Fibroblast of the conjunctiva (primary cell): Measurements from ENCODE around the gene MITD1.
"Not testable (repeated sequence)": the region's sequence is repeated elsewhere in the genome, so short reads cannot be mapped to it uniquely, and the experiment has no call there.

Experiments
- DNase-seq: peaks from one replicate; pipeline ENCODE4 v3.0.0-alpha.2; 2010; ENCODE audit warnings: low read depth

Gene MITD1

DNA sequence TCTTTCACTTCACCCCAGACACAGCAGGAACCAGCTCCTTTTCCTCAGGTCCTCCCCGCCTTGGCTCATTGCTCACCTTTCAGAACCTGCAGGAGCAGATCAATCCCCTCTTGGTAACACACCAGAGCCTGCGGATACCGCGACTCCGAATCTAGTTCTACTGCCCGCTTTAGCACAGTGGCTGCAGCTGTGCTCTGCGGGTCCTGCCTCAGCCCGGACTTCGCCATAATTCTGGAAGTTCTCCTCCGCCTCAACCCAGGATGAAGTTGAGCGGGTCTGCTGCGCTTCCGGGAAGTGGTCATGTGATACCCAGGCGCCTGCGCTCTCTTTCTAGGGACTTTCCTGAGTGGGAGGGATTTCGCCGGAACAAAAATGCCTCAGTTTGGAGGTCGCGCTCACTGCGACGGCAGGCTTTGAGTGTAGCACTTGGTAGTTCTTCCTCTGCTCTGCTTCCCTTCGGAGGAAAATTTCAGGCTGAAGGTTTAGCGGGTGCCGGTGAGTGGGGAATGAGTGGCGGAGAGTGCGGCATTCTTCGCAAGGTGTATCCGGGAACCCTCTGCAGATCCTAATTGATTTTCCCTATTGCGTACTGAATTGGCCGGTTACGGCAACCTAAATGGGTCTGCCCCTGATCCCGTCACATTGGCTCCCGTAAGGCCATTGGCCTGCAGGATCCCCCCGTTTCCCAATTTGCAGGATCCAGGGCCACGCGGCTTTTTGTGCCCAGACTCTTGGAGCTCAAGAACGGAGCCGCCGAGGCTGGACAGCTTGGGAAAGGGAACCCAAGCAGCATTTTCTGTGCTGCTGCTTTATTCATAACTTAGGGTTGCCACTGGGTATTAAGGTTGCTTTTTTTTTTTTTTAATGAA lies at the start of gene MITD1, which contains the start of gene MRPL30:
Gene MITD1, minus strand, starts transcription at position 304 of the 869 bp plus-strand sequence. Its CDS starts 77 bp downstream, at position 227.
Gene MRPL30, plus strand, starts transcription at position 430 of the 869 bp plus-strand sequence. CDS start 5,020 bp downstream, outside the sequence.
- DNase-seq, result peak; percentile 88

DNA sequence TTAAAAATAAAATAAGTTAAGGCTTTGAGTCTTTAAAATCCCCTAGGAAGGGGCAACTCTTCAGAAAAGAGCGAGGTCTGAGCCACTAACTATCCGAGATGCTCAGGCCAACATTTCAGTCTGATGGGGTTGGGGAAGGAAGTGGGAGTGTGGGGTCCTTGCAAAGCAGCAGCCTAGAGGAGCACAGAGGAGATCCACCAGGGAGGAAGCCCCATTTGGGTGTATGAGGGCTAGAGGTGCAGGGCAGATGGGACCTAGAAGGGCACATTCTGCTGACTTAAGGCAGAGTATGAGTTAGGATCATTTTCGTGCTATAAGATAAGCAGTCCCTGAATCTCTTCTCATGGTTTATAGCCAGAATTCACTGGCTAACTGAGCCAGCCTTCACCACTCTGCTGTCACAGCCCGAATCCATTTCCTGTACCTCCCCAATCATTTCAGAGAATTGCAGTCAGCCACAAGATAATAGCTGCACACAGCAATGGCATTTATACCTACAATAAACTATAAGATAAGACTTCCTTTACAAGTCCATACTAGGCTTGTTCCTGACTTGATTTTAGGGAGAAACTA lies 37.2 kb upstream of the MITD1 start:
- DNase-seq, result no peak

DNA sequence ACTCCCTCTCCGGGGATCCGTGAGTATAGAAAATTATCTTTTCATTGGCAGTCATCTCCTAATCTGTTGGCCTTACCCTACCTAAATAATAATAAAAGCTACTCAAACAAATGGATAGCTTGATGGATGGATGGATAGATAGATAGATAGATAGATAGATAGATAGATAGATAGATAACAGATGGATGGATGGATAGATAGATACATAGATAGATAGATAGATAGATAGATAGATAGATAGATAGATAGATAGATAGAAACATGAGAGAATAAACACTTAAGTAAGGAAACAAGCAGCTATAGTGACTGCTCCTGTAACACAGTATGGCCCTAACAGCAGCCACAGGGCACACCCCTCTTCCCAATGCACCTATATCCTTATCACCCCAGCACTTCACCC lies 35.2 kb upstream of the MITD1 start:
- no peak for DNase-seq

DNA sequence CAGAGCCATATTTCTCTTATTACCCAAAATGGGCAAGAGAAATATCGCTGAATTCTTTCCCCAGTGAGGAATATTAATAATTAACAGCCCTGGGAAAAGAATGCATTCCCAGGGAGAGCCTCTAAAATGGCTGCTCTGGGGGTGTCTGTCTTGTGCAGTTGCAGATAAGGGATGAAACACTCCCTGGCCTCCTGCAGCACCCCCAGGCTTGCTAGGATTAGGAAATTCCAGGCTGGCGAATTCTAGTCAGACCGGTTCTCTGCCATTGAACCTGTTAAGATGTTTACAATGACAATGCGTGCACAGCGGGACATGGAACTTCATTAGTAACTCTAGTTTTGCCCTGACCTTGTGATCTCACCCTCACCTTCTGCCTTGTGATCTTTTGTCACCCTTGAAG lies 24.6 kb upstream of the MITD1 start:
- DNase-seq, result no peak

DNA sequence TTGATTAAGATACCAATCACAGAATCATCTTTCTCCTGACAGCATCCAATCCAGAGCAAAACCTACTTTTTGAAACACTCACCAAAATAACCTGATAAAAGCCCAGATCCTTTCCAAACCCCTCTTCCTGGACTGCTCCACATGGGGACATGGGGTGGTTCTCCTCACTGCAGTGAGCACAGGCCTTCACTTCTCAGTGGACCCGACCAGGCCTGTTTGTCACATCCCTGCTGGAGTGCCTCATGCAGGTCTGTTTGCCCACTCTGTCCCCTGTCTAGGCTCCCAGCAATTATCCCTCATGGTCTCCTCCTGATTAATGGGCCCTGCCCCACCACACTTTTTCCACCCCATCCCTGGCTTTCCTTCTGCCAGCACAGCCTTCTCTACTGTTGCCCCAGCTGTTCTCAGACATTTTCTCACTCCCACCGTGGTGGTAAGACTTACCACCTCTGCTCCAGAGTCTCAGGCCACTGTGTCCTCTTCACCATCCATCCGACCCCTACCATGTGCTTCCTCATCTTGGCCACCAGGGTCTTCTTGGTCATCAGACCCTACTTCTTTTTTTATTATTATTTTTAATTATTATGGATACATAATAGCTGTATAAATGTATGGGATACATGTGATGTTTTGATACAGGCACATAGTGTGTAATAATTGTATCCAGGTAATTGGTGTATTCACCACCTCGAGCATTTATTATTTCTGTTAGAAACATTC lies 21.3 kb upstream of the MITD1 start:
- DNase-seq, result no peak

DNA sequence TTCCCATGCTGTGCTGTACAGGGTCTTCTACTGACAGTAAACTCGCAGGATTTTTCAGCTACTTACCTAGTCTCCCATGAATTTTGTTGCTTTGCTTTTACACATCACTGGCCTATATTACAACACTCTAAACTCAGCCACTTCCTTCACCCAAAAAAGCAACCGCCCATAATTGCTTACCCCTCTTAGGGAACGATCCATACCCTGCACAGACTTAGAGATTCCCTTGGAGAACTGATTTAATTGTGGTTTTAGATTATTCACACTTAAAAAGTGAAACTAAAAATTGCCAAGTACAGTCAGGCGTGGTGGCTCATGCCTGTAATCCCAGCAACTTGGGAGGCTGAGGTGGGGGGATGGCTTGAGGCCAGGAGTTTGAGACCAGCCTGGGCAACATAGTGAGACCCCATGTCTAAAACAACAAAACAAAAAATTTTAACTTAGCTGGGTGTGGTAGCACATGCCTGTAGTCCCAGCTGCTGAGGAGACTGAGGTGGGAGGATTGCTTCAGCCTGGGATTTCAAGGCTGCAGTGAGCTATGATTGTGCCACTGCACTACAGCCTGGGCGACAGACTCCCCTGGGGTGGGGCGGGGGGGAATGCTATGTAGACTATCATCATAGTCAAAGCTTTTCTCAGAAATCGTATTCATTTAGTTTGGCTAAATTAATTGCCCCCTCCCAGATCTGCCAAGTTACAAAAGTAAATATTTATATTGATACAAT lies 19.4 kb upstream of the MITD1 start:
- DNase-seq, result no peak

DNA sequence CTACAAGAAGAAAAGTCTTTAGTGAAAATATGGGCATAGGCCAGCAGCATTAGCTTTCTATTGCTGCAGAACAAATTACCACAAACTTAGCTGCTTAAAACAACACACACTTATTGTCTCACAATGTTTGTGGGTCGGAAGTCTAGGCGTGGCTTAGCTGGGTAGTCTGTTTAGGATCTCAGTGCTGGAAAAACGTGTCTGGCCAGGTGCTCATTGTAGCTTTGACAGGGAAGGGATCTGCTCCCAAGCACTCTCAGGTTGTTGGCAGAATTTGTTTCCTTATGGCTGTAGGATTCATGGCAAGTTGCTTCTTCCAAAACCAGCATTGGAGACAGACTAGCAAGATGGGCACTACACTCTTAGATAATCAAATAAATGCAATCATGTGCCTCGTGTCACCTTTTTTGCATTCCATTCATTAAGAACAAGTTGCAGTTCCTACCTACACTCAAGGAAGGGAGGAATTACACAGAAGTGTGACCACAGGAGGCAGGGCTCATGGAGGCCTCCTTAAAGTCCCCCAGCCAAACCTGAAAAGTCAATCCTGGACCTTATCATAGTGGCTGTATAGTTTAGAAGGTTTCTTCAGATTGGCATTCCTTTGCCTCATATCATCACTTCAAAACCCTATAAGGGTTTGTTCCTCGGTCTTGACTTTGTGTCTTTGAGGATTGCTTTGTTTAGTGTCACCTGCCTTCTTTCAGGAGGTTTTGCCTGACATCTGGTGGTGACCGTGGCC lies 17.4 kb upstream of the MITD1 start:
- DNase-seq, result no peak

DNA sequence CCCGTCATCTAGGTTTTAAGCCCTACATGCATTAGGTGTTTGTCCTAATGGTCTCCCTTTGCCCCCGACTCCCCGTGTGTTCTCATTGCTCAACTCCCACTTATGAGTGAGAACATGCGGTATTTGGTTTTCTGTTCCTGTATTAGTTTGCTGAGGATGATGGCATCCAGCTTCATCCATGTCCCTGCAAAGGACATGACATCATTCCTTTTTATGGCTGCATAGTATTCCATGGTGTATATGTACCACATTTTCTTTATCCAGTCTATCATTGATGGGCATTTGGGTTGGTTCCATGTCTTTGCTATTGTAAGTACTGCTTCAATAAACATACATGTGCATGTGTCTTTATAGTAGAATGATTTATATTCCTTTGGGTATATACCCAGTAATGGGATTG lies 11.5 kb upstream of the MITD1 start:
- not testable (repeated sequence) for DNase-seq

DNA sequence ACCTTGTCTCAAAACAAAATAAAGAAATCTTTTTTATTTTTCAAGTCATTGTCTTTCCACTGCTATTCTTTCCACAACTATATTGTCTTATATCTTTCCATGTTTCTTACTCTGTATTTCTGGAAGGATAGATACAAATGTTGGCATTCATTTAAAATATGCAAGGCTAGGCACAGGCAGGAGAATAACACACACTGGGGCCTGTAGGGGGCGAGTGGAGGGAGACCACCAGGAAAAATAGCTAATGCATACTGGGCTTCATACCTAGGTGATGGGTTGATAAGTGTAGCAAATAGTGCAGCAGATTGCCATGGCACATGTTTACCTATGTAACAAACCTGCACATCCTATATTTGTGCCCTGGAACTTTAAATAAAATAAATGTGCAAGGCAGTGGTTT lies 9.7 kb upstream of the MITD1 start:
- no peak for DNase-seq

DNA sequence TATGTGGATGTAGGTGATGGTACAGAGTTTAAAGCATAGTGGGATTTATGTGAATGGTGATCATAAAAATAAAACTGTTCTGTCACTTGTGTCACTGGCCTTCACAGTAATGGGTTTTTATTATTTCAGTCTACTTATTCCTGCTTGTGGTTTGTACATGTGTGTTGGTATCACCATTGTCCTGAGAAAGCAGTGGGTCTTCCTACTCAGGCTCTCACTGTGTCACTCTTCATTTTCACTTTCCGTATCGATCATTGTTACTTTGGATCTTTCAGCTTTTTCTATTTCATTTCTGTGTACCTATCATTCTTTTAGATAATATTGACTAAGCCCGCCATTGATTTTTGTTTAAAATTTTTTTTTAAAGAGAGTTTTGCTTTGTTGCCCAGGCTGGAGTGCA lies 7.5 kb upstream of the MITD1 start:
- no peak for DNase-seq

DNA sequence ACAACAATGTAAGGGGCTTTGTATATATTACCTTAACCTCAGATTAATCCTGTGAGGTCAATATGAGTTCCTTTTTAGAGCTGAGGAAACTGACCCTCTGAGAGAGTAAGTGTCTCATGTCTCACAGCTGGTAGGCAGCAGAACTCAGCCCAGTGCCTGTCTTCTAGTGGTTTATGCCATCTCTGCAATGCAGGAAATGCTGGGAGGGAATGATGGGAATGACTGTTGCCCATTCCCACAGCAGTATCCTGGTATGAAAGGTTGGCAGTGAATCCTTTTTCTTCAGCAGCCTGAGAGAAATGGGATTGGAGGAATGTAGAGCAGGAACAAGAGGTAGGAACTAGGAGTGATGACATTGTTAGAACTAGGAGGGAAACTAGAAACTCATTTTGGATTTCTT lies 6.2 kb upstream of the MITD1 start:
- no peak for DNase-seq

DNA sequence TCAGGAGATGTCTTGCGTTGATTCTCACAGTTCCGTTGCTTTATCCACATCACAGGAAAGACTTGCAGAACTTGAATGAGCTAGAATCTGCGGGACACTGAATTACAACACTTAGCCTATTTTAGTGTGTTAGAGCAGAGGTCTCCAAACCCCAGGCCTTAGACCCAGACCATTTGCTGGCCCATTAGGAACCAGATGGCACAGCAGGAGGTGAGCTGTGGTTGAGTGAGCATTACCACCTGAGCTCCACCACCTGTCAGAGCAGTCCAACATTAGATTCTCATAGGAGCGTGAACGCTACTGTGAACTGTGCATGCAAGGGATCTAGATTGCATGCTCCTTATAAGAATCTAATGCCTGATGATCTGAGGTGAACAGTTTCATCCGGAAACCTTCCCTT lies 4.0 kb upstream of the MITD1 start:
- no peak for DNase-seq

DNA sequence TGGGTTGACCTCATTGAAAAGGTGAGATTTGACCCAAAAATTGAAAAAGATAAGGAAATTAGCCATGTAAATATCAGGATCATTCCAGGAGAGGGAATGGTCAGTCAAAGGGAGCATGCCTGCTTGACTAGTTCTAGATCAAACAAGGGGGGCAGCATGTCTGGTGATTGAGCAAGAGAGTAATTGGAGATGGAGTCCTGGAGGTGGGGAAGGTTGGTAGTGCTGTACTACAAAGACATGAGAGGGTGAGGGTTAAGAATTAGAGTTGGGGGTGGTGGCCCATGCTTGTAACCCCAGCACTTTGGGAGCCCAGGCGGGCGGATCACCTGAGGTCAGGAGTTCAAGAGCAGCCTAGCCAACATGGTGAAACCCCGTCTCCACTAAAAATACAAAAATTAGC lies 2.2 kb upstream of the MITD1 start:
- no peak for DNase-seq

DNA sequence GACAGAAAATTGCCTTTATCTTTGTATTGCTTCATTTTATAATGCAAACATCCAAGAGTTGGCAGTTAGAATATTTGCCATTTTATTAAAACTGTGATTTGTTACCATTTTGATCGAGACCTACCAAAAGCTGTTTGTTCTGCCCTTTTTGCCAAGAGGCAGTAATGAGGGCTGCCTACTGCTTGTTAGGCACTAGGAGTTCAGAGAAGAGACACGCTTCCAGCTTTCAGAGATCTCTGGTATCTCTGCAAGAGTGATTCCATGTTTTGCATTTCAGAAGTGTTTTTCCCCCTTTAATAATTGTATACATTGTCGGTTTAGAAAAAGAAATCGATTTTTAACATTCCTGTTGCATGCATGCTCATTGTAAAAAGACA lies 754 bp upstream of the MITD1 start:
- DNase-seq, result no peak

DNA sequence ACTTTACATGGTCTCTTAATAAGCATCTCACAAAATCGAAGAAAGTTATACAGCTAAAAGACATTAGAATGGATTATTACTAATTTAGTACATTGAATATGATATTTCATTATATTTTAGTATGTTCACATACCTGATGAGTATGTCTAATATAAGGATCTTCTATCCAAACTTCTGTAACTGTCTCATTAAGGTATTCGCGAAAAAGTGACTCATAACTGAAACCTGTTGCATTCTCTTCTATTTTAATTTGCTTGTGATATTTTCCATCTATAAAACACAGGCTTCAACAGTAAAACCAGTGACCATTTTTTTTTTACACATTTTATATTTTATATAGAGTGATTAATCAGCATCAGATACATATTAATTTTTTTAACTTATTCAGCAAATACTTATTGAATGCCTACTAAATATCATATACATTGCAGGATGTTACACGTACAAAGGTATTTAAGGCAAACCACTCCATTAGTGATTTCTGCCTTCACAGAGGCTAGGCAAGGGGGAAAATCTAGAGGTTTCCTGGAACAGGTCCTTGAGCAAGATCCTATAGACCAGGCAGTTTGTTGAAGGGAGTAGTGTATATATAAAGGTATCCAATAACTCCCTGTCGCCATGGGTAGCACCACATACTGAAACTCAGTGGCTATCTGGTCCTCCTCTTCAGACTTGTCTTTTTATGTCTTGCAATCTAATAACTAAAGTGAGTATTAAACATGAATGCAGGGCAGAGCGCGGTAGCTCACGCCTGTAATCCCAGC lies 9.3 kb downstream of the MITD1 start:
- no peak for DNase-seq

DNA sequence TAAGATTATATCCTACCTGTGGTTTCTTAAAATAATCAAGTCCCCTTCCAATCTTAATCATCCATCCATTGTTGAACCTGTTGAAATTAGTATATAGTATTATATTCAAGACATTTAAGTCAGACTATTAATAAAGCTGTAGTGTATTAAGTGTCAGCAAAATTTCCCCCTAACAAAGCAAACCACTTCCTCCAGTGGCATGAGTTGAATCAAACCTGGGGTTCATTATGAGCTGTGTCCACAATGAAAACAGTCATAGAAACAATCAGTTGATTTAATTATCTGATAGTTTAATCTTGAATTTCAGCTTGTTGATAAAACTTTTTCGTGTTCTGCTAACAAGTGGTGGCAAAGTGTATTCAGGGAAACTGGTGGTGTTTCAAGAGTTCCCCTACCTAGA lies 11.3 kb downstream of the MITD1 start:
- no peak for DNase-seq

DNA sequence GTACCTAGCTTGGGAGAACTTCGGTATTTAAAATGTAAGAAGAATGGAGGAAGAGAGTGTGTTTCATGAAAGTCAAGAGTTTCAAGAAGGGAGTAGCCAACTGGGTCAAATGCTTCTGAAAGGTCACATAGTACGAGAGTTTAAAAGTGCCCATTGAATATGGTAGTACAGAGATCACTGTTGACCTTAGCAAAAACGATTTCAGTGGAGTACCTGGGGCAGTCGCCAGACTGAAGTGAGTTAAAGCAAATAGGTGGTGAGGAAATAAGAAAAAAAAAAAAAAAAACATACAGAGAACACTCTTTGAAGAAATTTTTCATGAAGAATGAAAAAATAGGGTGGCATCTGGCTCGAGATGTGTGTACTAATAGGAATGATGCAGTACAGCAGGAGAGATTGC lies 14.6 kb downstream of the MITD1 start:
- no peak for DNase-seq

DNA sequence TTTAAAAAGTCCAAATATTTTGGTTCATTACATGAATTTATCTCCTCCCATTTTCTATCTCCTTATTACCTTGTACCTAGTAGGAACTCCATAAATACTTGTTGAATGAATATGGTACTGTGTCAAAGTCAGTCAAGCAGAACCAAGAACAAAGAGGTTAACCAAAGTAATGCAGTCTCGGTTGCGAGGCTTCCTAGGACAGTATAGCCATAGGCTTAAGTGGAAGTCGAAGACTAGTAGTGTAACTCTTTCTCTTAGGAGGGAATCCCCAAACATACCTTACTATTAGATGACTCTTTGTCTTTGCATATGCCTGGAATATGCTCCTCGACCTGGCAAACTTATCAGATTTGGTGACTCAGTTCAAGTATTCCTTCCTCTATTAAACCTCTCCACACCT lies 21.3 kb downstream of the MITD1 start:
- DNase-seq, result no peak

DNA sequence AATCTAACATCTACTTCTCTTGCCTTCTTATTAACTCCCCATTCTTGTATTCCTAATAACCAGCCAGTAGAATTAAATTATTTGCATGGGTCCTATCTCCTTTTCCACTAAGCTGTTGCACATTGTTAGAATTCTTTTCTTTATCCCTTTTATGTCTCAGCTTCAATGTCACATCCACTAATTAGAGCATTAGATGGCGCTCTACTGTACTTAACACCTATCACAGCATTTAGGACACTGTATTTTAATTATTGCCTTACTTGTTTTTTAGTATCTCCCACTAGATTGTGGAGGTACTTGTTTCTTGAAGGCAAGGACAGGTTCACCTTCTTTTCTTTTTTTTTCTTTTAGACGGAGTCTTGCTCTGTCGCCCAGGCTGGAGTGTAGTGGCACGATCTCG lies 22.3 kb downstream of the MITD1 start:
- no peak for DNase-seq

DNA sequence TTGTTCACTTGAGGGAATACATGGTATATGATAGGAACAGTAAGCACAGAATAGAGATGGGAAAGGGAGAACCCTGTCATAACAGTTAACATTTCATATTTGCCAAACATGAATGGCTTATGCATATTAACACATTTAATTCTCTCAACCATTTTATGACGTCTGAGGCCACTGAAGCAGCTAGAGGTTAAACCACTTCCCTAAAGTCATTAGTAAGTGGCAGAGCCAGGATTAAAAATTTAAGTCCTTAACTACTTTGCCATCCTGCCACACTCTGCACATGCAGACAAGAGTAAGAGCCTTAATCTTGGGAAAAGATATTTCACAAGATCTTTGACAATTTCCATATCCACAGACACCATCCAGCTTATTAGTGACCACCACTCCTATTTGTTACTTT lies 24.0 kb downstream of the MITD1 start:
- no peak for DNase-seq
